CD4-positive, alpha-beta T cell (primary cell): ENCODE data around the gene CAMK2A. TPM values are rescaled to one million over a fixed set of nuclear protein-coding genes. Genes with fewer than 3 reads are reported as not detected.

Experiments used
- ATAC-seq: fragments of 200-7000 bp; cut with Tn5 transposase; one replicate; pipeline ENCODE4 v1.10.0; 2022; ENCODE audit warnings: mild to moderate bottlenecking; ENCODE audit not compliant: poor library complexity
- CTCF ChIA-PET: fragments of 350-600 bp; sonication (Branson Sonifier 250); formaldehyde crosslinking; loops from one replicate; lab custom pipeline; 2021; ENCODE audit warnings: antibody characterized with exemption, inconsistent platforms; lab: Charles Lee
- POLR2A ChIA-PET: fragments of 350-600 bp; sonication (Branson Sonifier 250); formaldehyde crosslinking; loops from one replicate; lab custom pipeline; 2021; ENCODE audit warnings: antibody characterized with exemption, inconsistent platforms; lab: Charles Lee
- DNase-seq, 14 experiments: peaks; one replicate each; pipeline ENCODE4 v3.0.0-alpha.2; 2013 to 2020; ENCODE audit warnings: mixed read lengths in 2 of 14
- H3K27ac ChIP-seq, 2 donors: one replicate each; pipeline versions ENCODE4 v1.5.1 to v1.7.0; 2013; ENCODE audit warnings: low read length in 2 of 2, low read depth in 1 of 2, mild to moderate bottlenecking in 1 of 2
- H3K27me3 ChIP-seq, 2 experiments: 1 replicate in 1 of 2; 2 replicates in 1 of 2; pipeline versions ENCODE4 v1.6.1 to v1.7.0; 2013; ENCODE audit warnings: low read length in 2 of 2, control low read depth in 1 of 2, mild to moderate bottlenecking in 1 of 2, moderate library complexity in 1 of 2; ENCODE audit not compliant: insufficient read depth in 2 of 2, control insufficient read depth in 1 of 2
- H3K36me3 ChIP-seq: one replicate; pipeline ENCODE4 v1.6.1; 2013; ENCODE audit warnings: low read length, control low read depth; ENCODE audit not compliant: insufficient read depth
- H3K4me1 ChIP-seq: one replicate; pipeline ENCODE4 v1.6.1; 2013; ENCODE audit warnings: low read length, control low read depth; ENCODE audit not compliant: insufficient read depth
- H3K4me3 ChIP-seq: one replicate; pipeline ENCODE4 v1.5.1; 2013; ENCODE audit warnings: mild to moderate bottlenecking, low read length, moderate library complexity
- H3K9me3 ChIP-seq, 2 experiments: 1 replicate in 1 of 2; 2 replicates in 1 of 2; pipeline versions ENCODE4 v1.6.1 to v1.7.0; 2013; ENCODE audit warnings: low read length in 2 of 2, mild to moderate bottlenecking in 2 of 2, control low read depth in 1 of 2, moderate library complexity in 1 of 2; ENCODE audit not compliant: control insufficient read depth in 1 of 2, insufficient read depth in 1 of 2
- H3K27ac Mint-ChIP-seq: one replicate; pipeline ENCODE4 v1.8.0; 2020; ENCODE audit warnings: mixed read lengths
- H3K27me3 Mint-ChIP-seq: one replicate; pipeline ENCODE4 v1.8.0; 2021; ENCODE audit warnings: mixed read lengths
- H3K36me3 Mint-ChIP-seq: one replicate; pipeline ENCODE4 v1.8.0; 2021; ENCODE audit warnings: low read depth, mixed read lengths
- H3K4me1 Mint-ChIP-seq: one replicate; pipeline ENCODE4 v1.8.0; 2021; ENCODE audit warnings: low read depth, mixed read lengths
- H3K4me3 Mint-ChIP-seq: one replicate; pipeline ENCODE4 v1.8.0; 2020; ENCODE audit warnings: mild to moderate bottlenecking, mixed read lengths
- H3K9me3 Mint-ChIP-seq: one replicate; pipeline ENCODE4 v1.8.0; 2020; ENCODE audit warnings: mixed read lengths
- CTCF ChIP-seq: fragments of 200-600 bp; IDR thresholded peaks from one replicate; pipeline ENCODE4 v1.8.0; 2022; ENCODE audit warnings: antibody characterized with exemption, mild to moderate bottlenecking
- intact Hi-C, 2 experiments: fragments of 100-400 bp; cut with DNase I in 1 of 2; cut with micrococcal nuclease in 1 of 2; formaldehyde crosslinking; loops; one replicate each; pipeline versions ENCODE4 v1.15.1 to v1.9.0; 2023 to 2025; cut with DNase I, micrococcal nuclease
- total RNA-seq, 174 experiments: library from RNA in 2 of 174; stranded (reverse) in 2 of 174; gene quantifications; one replicate each; pipeline ENCODE4 v1.2.3 and lab custom pipeline; 2021 to 2026

CAMK2A gene
- total RNA-seq, 2 experiments from 2014 or later = 0.05 to 0.22 TPM

- Mint-ChIP-seq H3K27me3 (no peaks in the 10 kb centered on the region), H3K27ac (no peak overlapping the region), H3K36me3 (no peaks in the 10 kb centered on the region), H3K9me3 (no peaks in the 10 kb centered on the region), H3K4me3 (no peak overlapping the region), H3K4me1 (no peaks in the 10 kb centered on the region)
- ATAC-seq = no peak
- H3K27me3 ChIP-seq = peaks cover 0 to 3% of the 10 kb centered on the region in 2 experiments
- H3K9me3 ChIP-seq = peaks cover 0 to 7% of the 10 kb centered on the region in 2 experiments
- ChIA-PET POLR2A (no interaction called here), CTCF (interaction anchor here (0.8 kb wide), 1 partner anchor 10 kb away, joined by 3 read pairs; no protein-coding TSS in a partner anchor)
- no peaks in the 10 kb centered on the region for H3K4me1 ChIP-seq
- no peak overlapping the region for H3K4me3 ChIP-seq
- no peaks in the 10 kb centered on the region for H3K36me3 ChIP-seq
- no peak for DNase-seq
- H3K27ac ChIP-seq = no peak overlapping the region
- intact Hi-C loops = no loop called here
- TF ChIP-seq CTCF = no peak
Measured at GRCh38 chr5:150309886-150310239, 20.3 kb upstream of the CAMK2A start.

GRCh38 chr5:150309101-150309885, 19.7 kb upstream of the CAMK2A start:
- Mint-ChIP-seq H3K4me3 (no peak overlapping the region), H3K27ac (no peak overlapping the region), H3K27me3 (peaks cover under 1% of the 10 kb centered on the region), H3K9me3 (no peaks in the 10 kb centered on the region), H3K36me3 (no peaks in the 10 kb centered on the region), H3K4me1 (no peaks in the 10 kb centered on the region)
- ChIA-PET CTCF (no interaction called here), POLR2A (no interaction called here)
- no peak for TF ChIP-seq CTCF
- Histone ChIP-seq H3K36me3 (no peaks in the 10 kb centered on the region), H3K9me3 (peaks cover 0 to 7% of the 10 kb centered on the region in 2 experiments), H3K27me3 (peaks cover 0 to 3% of the 10 kb centered on the region in 2 experiments), H3K4me3 (no peak overlapping the region), H3K4me1 (no peaks in the 10 kb centered on the region), H3K27ac (no peak overlapping the region)
- DNase-seq (no peak), ATAC-seq (no peak)
- intact Hi-C loops = no loop called here

DNA sequence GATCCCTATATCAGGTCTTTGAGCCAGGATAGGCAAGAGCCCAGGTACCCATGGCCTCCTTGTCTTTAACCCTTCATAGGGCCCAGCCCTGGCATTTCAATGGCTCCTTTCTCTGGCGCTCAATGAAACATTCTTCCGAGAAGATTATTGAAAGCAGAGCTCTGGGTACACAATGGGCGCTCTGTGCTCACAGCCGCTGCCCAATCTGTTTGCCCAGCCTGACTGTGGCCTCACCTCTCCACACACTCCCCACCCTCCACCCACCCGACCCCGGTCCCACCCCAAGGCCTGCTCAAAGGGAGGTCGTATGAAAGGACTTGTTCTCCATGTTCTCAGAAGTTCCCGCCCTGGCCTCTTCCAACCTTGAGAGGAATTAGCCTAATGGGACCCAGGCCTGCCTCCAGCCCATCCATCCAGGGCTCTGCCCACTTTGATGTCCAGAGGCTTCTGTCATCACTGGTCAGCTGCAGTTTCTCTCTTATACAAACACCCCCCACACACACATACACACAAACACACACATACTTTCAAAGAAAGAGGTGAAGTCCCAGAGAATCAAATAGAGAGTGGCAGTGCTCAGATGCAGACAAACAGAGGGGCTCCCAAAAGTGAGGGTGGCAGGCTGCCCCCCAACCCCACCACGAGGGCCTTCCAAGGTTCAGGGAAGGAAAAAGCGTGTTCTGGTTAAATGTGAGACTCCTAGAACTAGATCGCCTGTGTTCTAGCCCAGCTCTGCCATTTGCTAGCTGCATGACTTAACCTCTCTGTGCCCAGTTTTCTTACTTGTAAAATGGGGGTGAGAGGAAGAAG, 18.2 kb upstream of the CAMK2A start:
- H3K27ac ChIP-seq = no peak overlapping the region
- H3K4me1 ChIP-seq = no peaks in the 10 kb centered on the region
- H3K36me3 ChIP-seq = no peaks in the 10 kb centered on the region
- H3K27me3 ChIP-seq = peaks cover 9 to 11% of the 10 kb centered on the region in 2 experiments
- Mint-ChIP-seq H3K4me1 (no peaks in the 10 kb centered on the region), H3K36me3 (no peaks in the 10 kb centered on the region), H3K9me3 (no peaks in the 10 kb centered on the region), H3K4me3 (no peak overlapping the region), H3K27me3 (peaks cover 11% of the 10 kb centered on the region), H3K27ac (no peak overlapping the region)
- no peak for TF ChIP-seq CTCF
- ChIA-PET POLR2A (no interaction called here), CTCF (no interaction called here)
- no peak overlapping the region for H3K4me3 ChIP-seq
- no peak for ATAC-seq
- intact Hi-C loops = no loop called here
- DNase-seq = no peak
- H3K9me3 ChIP-seq = peaks cover 0 to 7% of the 10 kb centered on the region in 2 experiments
